Measurements from ENCODE around the gene SENP2. TPM values are rescaled to one million over a fixed set of nuclear protein-coding genes. Genes with fewer than 3 reads are reported as not detected.
A peak's percentile ranks its signal among the peaks of the same experiment; 100 is the strongest.
"Not testable (repeated sequence)": the region's sequence is repeated elsewhere in the genome, so short reads cannot be mapped to it uniquely, and the experiment has no call there.

SENP2 gene
- total RNA-seq, 3 donors from 2014 or later = 32.0 to 45.2 (median 34.4) TPM

DNA sequence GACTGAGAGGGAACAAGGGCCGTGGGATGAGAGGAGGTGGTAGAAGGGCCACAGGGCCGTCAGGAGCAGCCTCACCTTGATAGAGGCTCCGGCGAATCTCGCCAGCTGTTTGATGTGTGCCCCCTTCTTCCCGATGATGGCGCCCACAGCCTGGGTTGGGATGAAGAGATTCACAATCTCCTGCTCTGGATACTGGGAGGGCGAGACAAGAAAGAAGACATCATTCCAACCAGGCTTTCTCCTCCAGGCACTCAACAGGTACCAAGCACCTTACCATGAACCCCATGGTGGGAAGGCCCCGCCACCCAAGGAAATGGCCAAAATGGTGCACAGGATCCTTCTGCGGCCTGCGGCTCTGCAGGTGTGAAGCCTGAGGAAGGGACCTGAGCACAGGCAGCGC, 71.1 kb downstream of the SENP2 start:
- H3K9me3 ChIP-seq = no peaks in the 10 kb centered on the region
- peak overlapping the region; percentile 66 to 83 for H3K27ac ChIP-seq
- no peak for TF ChIP-seq POLR2A (IDR thresholded peaks at IDR 0.05)
- TF ChIP-seq POLR2AphosphoS5 (IDR thresholded peaks at IDR 0.05) = no peak
- no peaks in the 10 kb centered on the region for H3K36me3 ChIP-seq
- no peak overlapping the region for H3K4me3 ChIP-seq
- H3K4me1 ChIP-seq = no peaks in the 10 kb centered on the region
- intact Hi-C loops (cut with DNase I; ENCODE audit: low total_unique reads) = no loop called here
- no peaks in the 10 kb centered on the region for H3K27me3 ChIP-seq
- no peak for DNase-seq (ENCODE audit: low spot score in 2 of 2)

DNA sequence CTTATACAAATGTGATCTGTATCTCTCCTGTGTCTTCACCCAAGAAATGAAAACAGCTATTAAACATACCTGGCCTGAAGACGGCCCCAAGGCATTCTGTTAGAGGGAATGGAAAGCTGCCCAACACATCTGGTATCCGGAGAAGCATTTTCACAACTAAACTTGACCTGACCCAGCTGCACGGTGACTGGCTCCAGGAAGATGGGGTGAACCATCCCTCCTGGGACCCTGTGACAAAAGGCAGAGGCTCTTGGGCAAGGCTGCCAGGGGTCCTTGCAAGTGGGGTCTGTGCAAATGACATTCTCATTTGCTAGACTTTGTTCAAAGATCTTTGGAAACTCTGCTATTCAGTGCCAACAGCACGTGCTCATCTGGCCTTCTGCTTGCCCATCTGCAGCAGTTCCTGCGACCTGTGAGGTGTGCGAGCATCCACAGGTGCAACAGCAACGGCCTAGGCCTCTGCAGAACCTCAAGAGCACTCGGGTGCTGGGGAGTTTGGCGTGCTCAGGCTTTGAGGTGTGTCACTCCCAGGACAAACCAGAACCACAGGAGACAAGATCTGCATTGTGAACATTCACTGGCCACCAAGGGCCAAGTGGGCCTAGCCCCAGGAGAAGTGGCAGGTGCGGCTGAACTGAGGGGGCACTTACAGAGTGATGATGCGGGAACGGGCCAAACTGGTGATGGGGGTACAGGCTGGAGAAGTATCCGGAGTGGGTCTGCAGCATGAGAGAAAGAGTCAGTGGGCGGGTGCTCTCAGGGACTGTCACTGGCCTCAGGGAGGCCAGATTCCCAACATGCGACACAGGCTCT, 71.8 kb downstream of the SENP2 start:
- no peaks in the 10 kb centered on the region for H3K27me3 ChIP-seq
- no peak overlapping the region for H3K4me3 ChIP-seq
- intact Hi-C loops (cut with DNase I; ENCODE audit: low total_unique reads) = no loop called here
- H3K36me3 ChIP-seq = no peaks in the 10 kb centered on the region
- no peaks in the 10 kb centered on the region for H3K9me3 ChIP-seq
- no peak for DNase-seq (ENCODE audit: low spot score in 2 of 2)
- H3K27ac ChIP-seq = peak overlapping the region; percentile 66 to 83
- no peaks in the 10 kb centered on the region for H3K4me1 ChIP-seq
- TF ChIP-seq, protein P1, sequence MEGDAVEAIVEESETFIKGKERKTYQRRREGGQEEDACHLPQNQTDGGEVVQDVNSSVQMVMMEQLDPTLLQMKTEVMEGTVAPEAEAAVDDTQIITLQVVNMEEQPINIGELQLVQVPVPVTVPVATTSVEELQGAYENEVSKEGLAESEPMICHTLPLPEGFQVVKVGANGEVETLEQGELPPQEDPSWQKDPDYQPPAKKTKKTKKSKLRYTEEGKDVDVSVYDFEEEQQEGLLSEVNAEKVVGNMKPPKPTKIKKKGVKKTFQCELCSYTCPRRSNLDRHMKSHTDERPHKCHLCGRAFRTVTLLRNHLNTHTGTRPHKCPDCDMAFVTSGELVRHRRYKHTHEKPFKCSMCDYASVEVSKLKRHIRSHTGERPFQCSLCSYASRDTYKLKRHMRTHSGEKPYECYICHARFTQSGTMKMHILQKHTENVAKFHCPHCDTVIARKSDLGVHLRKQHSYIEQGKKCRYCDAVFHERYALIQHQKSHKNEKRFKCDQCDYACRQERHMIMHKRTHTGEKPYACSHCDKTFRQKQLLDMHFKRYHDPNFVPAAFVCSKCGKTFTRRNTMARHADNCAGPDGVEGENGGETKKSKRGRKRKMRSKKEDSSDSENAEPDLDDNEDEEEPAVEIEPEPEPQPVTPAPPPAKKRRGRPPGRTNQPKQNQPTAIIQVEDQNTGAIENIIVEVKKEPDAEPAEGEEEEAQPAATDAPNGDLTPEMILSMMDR (IDR thresholded peaks at IDR 0.05) = no peak
- TF ChIP-seq POLR2A (IDR thresholded peaks at IDR 0.05) = no peak
- no peak for TF ChIP-seq POLR2AphosphoS5 (IDR thresholded peaks at IDR 0.05)

DNA sequence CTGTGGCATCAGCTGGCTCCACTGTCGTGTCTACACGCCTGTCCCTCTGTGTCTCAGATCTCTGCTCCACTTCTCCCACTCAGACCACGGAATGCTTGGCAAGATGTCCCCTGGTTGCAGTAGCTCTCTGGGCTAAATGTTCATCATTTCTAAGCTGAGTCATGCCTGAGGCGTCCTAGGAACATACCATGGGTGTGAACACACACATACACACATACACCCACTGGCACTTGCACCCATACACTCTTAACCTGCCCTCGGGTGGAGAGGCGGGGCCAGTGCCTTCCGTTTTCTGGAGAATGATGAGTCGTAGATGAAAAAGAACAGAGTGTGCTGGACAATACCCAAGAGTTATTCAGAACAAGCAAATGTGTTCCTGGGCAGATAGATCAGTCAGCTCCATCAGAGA, 72.4 kb downstream of the SENP2 start:
- no peaks in the 10 kb centered on the region for H3K4me1 ChIP-seq
- peak overlapping the region; percentile 66 to 83 for H3K27ac ChIP-seq
- H3K36me3 ChIP-seq = no peaks in the 10 kb centered on the region
- peak in 1 of 2 donors; percentile 55 for DNase-seq (ENCODE audit: low spot score in 2 of 2)
- H3K9me3 ChIP-seq = no peaks in the 10 kb centered on the region
- H3K27me3 ChIP-seq = no peaks in the 10 kb centered on the region
- H3K4me3 ChIP-seq = no peak overlapping the region
- intact Hi-C loops (cut with DNase I; ENCODE audit: low total_unique reads) = no loop called here
- TF ChIP-seq, protein P1 (IDR thresholded peaks at IDR 0.05) = no peak
- TF ChIP-seq POLR2A (IDR thresholded peaks at IDR 0.05) = no peak
- peak; percentile 39 to 82 (median 82) for TF ChIP-seq POLR2AphosphoS5 (IDR thresholded peaks at IDR 0.05)

DNA sequence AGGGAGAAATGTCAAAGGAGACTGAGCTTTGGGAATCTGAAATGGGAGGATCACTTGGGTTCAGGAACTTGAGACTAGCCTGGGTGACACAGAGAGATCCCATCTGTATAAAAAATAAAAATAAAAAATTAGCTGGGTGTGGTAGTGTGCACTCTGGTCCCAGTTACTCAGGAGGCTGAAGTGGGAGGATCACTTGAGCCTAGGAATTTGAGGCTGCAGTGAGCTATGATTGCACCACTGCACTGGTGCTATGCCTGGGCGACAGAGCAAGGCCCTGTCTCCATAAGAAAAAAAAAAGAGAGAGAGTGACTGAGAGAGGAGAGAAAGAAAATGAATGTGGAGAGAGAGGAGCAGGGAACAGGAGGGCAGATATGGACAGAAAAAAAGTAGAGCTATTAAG, 72.8 kb downstream of the SENP2 start:
- TF ChIP-seq, protein P1 (IDR thresholded peaks at IDR 0.05) = no peak
- no peak for TF ChIP-seq POLR2AphosphoS5 (IDR thresholded peaks at IDR 0.05)
- TF ChIP-seq POLR2A (IDR thresholded peaks at IDR 0.05) = no peak
- H3K9me3 ChIP-seq = no peaks in the 10 kb centered on the region
- no peaks in the 10 kb centered on the region for H3K4me1 ChIP-seq
- intact Hi-C loops (cut with DNase I; ENCODE audit: low total_unique reads) = no loop called here
- DNase-seq (ENCODE audit: low spot score in 2 of 2) = no peak
- H3K27me3 ChIP-seq = no peaks in the 10 kb centered on the region
- no peak overlapping the region for H3K4me3 ChIP-seq
- H3K27ac ChIP-seq = peak overlapping the region; percentile 66 to 83
- no peaks in the 10 kb centered on the region for H3K36me3 ChIP-seq

DNA sequence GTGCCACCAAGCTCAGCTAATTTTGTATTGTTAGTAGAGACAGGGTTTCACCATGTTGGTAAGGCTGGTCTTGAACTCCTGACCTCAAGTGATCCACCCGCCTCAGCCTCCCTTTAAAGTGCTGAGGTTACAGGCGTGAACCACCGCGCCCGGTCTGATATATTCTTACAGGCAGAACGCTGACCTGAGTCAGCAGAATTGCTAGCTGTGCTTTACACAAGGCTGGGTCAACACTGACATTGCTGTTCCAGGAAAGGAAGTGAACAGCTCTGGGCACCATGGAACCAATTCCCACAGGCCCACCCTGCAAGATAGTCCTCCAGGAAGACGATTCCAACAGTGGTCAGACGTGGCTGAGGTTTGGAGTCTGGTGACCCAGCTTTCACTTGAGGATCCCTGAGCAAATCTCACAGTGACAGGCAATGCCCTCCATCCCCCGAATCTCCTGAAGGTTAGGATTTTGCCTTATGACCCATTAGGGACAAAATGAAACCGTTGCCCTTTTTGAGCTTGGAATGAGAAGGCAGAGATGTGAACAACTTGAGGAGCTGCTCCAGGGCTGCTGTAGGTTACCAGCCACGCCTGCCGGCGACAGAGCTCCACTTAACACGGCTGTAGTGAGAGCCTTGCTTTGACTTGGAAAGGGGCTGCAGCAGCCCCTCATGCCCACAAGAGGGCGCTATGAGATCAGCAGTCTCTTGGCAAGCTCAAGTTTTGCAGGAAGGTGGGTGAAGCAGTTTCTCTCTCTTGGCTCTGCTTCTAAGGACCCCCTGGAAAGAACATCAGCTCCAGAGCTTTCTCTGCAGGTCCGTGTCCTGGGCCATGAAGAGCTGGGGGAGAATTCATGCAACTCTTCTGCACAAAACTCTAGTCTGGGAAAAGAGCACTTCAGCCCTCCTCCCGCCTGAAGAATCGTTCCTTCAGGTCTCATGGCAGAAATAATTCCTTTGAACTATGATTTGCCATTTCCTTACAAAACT, 74.1 kb downstream of the SENP2 start:
- Histone ChIP-seq H3K36me3 (no peaks in the 10 kb centered on the region), H3K27me3 (no peaks in the 10 kb centered on the region), H3K4me1 (no peaks in the 10 kb centered on the region), H3K27ac (peak overlapping the region in 1 of 2 donors; percentile 45), H3K9me3 (no peaks in the 10 kb centered on the region), H3K4me3 (peak overlapping the region in 1 of 3 donors; percentile 30)
- peak; percentile 43 to 66 for DNase-seq (ENCODE audit: low spot score in 2 of 2)
- intact Hi-C loops (cut with DNase I; ENCODE audit: low total_unique reads) = no loop called here
- TF ChIP-seq, protein P1 (IDR thresholded peaks at IDR 0.05) = peak; percentile 52 to 91 (median 81)
- TF ChIP-seq POLR2A (IDR thresholded peaks at IDR 0.05) (no peak), POLR2AphosphoS5 (IDR thresholded peaks at IDR 0.05) (no peak)

DNA sequence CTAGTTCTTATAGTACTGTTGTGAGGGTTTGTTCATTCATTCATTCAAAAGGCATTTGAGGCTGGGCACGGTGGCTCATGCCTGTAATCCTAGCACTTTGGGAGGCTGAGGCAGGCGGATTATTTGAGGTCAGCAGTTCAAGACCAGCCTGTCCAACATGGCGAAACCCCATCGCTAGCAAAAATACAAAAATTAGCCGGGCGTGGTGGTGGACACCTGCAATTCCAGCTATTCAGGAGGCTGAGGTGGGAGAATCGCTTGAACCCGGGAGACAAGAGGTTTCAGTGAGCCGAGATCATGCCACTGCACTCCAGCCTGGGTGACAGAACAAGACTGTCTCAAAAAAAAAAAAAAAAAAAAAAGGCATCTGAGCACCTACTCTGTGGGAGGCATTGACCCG, 75.2 kb downstream of the SENP2 start:
- H3K4me1 ChIP-seq; intact Hi-C loops (cut with DNase I; ENCODE audit: low total_unique reads); H3K27me3 ChIP-seq; H3K27ac ChIP-seq; H3K4me3 ChIP-seq; DNase-seq (ENCODE audit: low spot score in 2 of 2); H3K36me3 ChIP-seq; H3K9me3 ChIP-seq: not testable (repeated sequence)

Measured in breast epithelium (tissue), 4 donors.